Measurements from ENCODE around the gene FOXD4L6. TPM values are rescaled to one million over a fixed set of nuclear protein-coding genes. Genes with fewer than 3 reads are reported as not detected.
"Not testable (repeated sequence)": the region's sequence is repeated elsewhere in the genome, so short reads cannot be mapped to it uniquely, and the experiment has no call there.

Gene FOXD4L6
- total and polyA plus RNA-seq, 10 donors = 0.04 to 0.68 TPM; not detected in 8

DNA sequence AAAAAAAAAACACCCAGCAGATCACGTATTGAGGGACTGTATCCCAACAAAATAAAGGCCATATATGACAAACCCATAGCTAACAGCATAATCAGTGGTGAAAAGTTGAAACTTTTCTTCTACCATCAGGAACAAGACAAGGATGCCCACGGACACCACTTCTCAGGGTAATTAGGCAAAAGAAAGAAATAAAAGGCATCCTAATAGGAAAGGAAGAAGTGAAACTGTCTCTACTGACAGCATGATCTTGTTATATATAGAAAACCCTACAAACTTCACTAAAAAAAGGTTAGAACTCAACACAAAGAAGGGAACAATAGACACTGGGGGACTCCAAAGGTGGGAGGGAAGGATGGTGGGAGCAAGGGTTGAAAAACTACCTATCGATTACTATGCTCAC is 42.3 kb downstream of the FOXD4L6 start:
- H3K27ac ChIP-seq; H3K4me3 ChIP-seq; H3K36me3 ChIP-seq; intact Hi-C loops (cut with DNase I; ENCODE audit: low total_unique reads); H3K9me3 ChIP-seq; H3K4me1 ChIP-seq; DNase-seq: not testable (repeated sequence)
- H3K27me3 ChIP-seq (replicated peaks in 1 of 7) = peaks cover 0 to 22% (median 0%) of the 10 kb centered on the region in 7 donors
- WGBS, 5 donors = 59 to 74% (median 68%) methylated on average over 3 of the region's 3 CpGs

DNA sequence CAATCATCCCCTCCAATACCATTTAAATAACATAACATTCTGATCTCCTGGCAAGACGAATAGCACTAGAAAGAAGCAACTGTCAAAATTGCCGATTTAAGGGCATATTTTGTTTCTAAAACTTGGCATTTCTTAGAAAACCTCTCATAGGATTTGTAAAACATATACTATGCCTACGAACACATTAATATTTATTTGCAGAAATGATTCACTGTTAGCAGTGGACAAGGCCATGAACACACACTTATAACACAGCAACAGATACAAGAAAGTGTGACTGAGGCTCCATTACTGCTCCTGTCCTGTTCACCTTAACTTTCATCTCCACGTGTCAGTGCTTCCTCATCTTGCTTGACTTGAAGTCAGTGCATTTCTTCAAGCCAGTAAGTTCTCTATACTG is 46.1 kb downstream of the FOXD4L6 start:
- H3K4me3 ChIP-seq; H3K36me3 ChIP-seq; H3K27me3 ChIP-seq (replicated peaks in 1 of 7); H3K9me3 ChIP-seq; intact Hi-C loops (cut with DNase I; ENCODE audit: low total_unique reads); H3K27ac ChIP-seq; H3K4me1 ChIP-seq; DNase-seq: not testable (repeated sequence)
- WGBS, 5 donors = 48 to 61% (median 54%) methylated on average over 4 of the region's 4 CpGs

DNA sequence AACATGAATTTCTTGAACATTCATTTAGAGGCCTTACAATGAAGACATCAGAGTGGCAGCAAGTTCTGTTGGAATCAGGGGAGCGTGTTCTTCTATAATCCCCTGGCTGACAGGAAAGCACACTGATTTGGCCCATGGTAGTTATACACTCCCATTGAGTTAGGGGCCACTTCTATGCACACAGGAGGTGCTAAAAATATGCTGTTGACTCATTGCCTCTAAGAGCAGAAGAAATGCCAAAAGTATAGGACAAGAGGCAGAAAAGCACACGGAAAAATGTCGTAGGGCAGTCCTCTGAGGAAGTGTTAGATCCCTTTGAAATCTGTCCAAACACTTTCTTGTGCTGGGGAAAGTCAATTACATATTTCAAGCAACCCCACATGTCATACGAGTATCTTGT is 49.0 kb downstream of the FOXD4L6 start:
- H3K27ac ChIP-seq; H3K4me1 ChIP-seq; DNase-seq; H3K4me3 ChIP-seq; H3K9me3 ChIP-seq; intact Hi-C loops (cut with DNase I; ENCODE audit: low total_unique reads); H3K36me3 ChIP-seq: not testable (repeated sequence)
- WGBS, 5 donors = 70 to 86% (median 82%) methylated on average over 4 of the region's 4 CpGs
- peaks cover 0 to 27% (median 5%) of the 10 kb centered on the region in 7 donors for H3K27me3 ChIP-seq (replicated peaks in 1 of 7)

GRCh38 chr9:41077586-41077985 is 50.9 kb downstream of the FOXD4L6 start:
- WGBS, 5 donors = 56 to 90% (median 75%) methylated on average over 1 of the region's 1 CpG

More at GRCh38 chr9:41077586-41077985, 50.9 kb downstream of the FOXD4L6 start:
- H3K36me3 ChIP-seq; H3K9me3 ChIP-seq; DNase-seq; H3K27ac ChIP-seq; H3K4me3 ChIP-seq; intact Hi-C loops (cut with DNase I; ENCODE audit: low total_unique reads): not testable (repeated sequence)
- H3K4me1 ChIP-seq = peaks cover 0 to 19% (median 11%) of the 10 kb centered on the region in 6 donors
- peaks cover 0 to 39% (median 13%) of the 10 kb centered on the region in 7 donors for H3K27me3 ChIP-seq (replicated peaks in 1 of 7)

Other genes starting within 250 kb of the FOXD4L6 start
- 10 to 100 TPM in 6 of 7 donors, 1 to 10 TPM in 1; 5.7 to 23.7 (median 17.6) TPM for gene ZNG1F, start 60.6 kb upstream of the FOXD4L6 start, total RNA-seq
- gene ZNG1F, start 60.6 kb upstream of the FOXD4L6 start, polyA plus RNA-seq = 10 to 100 TPM; 21.2 to 47.4 (median 21.3) TPM

Data from spleen (tissue), 11 donors.